ENCODE results near the gene C12orf75. TPM values are rescaled to one million over a fixed set of nuclear protein-coding genes. Genes with fewer than 3 reads are reported as not detected.

The C12orf75 gene
- total and polyA plus RNA-seq, 10 of the 15 experiments (the other 5 are each of a cell fraction or from before 2014, with no cell fraction given) = 40.7 to 411 (median 159) TPM

DNA sequence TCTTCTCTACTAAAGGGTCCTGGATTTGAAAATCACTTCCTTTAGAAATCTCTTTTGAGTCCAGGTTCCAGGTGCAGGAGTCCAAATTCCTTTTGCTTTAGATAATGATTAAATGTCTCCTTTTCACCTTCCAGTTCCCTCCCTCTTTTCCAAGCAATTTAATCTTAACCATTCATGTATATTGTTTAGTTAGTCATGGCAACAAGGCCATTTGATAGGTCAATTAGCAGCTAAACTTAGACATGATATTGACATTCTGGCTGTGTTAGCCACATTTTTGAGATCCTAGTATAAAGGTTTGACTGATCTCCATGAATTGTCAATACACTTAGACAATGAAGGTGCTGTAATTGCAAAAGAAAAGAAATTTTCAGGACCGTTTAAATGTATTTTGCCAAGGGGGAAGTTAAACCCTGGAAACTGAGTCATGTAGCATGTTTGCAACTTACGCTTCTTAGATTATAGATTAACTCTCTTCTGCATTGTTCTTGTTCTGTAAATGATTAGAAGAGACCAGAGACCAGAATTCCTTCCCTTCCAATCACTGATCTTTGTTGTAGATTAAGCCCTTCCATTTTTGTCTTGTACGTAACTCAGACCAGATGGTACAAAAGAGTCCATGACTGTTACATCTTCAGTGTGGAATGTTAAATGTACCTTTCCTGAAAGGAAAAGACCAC lies 12.4 kb upstream of the C12orf75 start:
- in situ Hi-C loops (cut with MboI) (no loop called here), intact Hi-C loops (cut with micrococcal nuclease; ENCODE audit: unreplicated experiment) (no loop called here)
- ATAC-seq (no peak), DNase-seq (ENCODE audit: low read depth, low spot score) (no peak), FAIRE-seq (no peak)
- 79% methylated on average over 3 of the region's 3 CpGs for WGBS (ENCODE audit: insufficient coverage, insufficient replicate concordance, low lambda C conversion rate, missing lambda C conversion rate)
- H3K36me3 ChIP-seq (ENCODE audit: control insufficient read depth in 2 of 2, insufficient read depth in 2 of 2, low read length in 1 of 2) = no peaks in the 10 kb centered on the region; a peak in 1 of 4 replicates
- H3K9ac ChIP-seq (ENCODE audit: control insufficient read depth, insufficient read depth, low read length) = no peak overlapping the region
- ChIA-PET SMC1A (ENCODE audit: uncharacterized antibody, unreplicated experiment) (interaction anchor here (1.0 to 1.2 kb wide), 3 partner anchors 17 to 40 kb away, joined by 3 read pairs; no protein-coding TSS in a partner anchor), CTCF (interaction anchor here (0.7 to 3.5 kb wide), 3 partner anchors 14 to 224 kb away, joined by 3 to 29 read pairs (median 3); partner anchors contain the start of gene C12orf75), POLR2A (interaction anchor here (0.9 kb wide), 1 partner anchor 39 kb away, joined by 7 read pairs; no protein-coding TSS in a partner anchor), RAD21 (ENCODE audit: unreplicated experiment) (interaction anchor here (1.1 kb wide), 1 partner anchor 65 kb away, joined by 4 read pairs; no protein-coding TSS in a partner anchor)
- H3K4me1 ChIP-seq (ENCODE audit: control insufficient read depth, insufficient read depth, low read length) = no peaks in the 10 kb centered on the region
- no peak overlapping the region for H2AFZ ChIP-seq (ENCODE audit: control insufficient read depth, low read depth, low read length)
- no peaks in the 10 kb centered on the region for H4K20me1 ChIP-seq (ENCODE audit: control insufficient read depth, insufficient read depth)
- H3K27me3 ChIP-seq (replicated peaks in 1 of 2; ENCODE audit: control insufficient read depth in 2 of 2, insufficient read depth in 2 of 2, low read length in 1 of 2) = no peaks in the 10 kb centered on the region
- H3K79me2 ChIP-seq (ENCODE audit: control insufficient read depth, insufficient read depth, low read length) = no peaks in the 10 kb centered on the region
- H3K27ac ChIP-seq (ENCODE audit: control insufficient read depth, insufficient read depth) = no peak overlapping the region
- BruUV-seq (replicated peaks) = no TSS peak
- no peak overlapping the region for H3K4me3 ChIP-seq
- no peak overlapping the region for H3K4me2 ChIP-seq (ENCODE audit: control insufficient read depth, insufficient read depth)
- H3K9me3 ChIP-seq (replicated peaks; ENCODE audit: control insufficient read depth, insufficient read depth, low read length) = no peaks in the 10 kb centered on the region; the same call in 1 of the 3 replicates
- TF ChIP-seq, protein P1, sequence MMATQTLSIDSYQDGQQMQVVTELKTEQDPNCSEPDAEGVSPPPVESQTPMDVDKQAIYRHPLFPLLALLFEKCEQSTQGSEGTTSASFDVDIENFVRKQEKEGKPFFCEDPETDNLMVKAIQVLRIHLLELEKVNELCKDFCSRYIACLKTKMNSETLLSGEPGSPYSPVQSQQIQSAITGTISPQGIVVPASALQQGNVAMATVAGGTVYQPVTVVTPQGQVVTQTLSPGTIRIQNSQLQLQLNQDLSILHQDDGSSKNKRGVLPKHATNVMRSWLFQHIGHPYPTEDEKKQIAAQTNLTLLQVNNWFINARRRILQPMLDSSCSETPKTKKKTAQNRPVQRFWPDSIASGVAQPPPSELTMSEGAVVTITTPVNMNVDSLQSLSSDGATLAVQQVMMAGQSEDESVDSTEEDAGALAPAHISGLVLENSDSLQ (IDR thresholded peaks at IDR 0.05) = no peak
- TF ChIP-seq, protein P2, sequence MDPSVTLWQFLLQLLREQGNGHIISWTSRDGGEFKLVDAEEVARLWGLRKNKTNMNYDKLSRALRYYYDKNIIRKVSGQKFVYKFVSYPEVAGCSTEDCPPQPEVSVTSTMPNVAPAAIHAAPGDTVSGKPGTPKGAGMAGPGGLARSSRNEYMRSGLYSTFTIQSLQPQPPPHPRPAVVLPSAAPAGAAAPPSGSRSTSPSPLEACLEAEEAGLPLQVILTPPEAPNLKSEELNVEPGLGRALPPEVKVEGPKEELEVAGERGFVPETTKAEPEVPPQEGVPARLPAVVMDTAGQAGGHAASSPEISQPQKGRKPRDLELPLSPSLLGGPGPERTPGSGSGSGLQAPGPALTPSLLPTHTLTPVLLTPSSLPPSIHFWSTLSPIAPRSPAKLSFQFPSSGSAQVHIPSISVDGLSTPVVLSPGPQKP (IDR thresholded peaks at IDR 0.05; ENCODE audit: low read depth, low read length) = no peak
- TF ChIP-seq HDAC6 (IDR thresholded peaks at IDR 0.05; ENCODE audit: unreplicated experiment) (no peak), PAX5 (IDR thresholded peaks at IDR 0.05; ENCODE audit: borderline replicate concordance, low read depth, low read length) (no peak), SMAD5 (IDR thresholded peaks at IDR 0.05; ENCODE audit: low read depth) (no peak), ETV6 (conservative IDR thresholded peaks at IDR 0.05 in 1 of 2, IDR thresholded peaks at IDR 0.05 in 1 of 2; ENCODE audit: borderline replicate concordance in 1 of 2, low read depth in 1 of 2) (no peak), RELA (IDR thresholded peaks at IDR 0.05; ENCODE audit: borderline replicate concordance, partially characterized antibody) (no peak), CEBPB (IDR thresholded peaks at IDR 0.05; ENCODE audit: borderline replicate concordance in 1 of 2, low read depth in 2 of 2, low read length in 2 of 2) (no peak)
- TF ChIP-seq, protein P3, sequence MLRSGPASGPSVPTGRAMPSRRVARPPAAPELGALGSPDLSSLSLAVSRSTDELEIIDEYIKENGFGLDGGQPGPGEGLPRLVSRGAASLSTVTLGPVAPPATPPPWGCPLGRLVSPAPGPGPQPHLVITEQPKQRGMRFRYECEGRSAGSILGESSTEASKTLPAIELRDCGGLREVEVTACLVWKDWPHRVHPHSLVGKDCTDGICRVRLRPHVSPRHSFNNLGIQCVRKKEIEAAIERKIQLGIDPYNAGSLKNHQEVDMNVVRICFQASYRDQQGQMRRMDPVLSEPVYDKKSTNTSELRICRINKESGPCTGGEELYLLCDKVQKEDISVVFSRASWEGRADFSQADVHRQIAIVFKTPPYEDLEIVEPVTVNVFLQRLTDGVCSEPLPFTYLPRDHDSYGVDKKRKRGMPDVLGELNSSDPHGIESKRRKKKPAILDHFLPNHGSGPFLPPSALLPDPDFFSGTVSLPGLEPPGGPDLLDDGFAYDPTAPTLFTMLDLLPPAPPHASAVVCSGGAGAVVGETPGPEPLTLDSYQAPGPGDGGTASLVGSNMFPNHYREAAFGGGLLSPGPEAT (IDR thresholded peaks at IDR 0.05; ENCODE audit: low read depth) = no peak
- TF ChIP-seq, protein P4, sequence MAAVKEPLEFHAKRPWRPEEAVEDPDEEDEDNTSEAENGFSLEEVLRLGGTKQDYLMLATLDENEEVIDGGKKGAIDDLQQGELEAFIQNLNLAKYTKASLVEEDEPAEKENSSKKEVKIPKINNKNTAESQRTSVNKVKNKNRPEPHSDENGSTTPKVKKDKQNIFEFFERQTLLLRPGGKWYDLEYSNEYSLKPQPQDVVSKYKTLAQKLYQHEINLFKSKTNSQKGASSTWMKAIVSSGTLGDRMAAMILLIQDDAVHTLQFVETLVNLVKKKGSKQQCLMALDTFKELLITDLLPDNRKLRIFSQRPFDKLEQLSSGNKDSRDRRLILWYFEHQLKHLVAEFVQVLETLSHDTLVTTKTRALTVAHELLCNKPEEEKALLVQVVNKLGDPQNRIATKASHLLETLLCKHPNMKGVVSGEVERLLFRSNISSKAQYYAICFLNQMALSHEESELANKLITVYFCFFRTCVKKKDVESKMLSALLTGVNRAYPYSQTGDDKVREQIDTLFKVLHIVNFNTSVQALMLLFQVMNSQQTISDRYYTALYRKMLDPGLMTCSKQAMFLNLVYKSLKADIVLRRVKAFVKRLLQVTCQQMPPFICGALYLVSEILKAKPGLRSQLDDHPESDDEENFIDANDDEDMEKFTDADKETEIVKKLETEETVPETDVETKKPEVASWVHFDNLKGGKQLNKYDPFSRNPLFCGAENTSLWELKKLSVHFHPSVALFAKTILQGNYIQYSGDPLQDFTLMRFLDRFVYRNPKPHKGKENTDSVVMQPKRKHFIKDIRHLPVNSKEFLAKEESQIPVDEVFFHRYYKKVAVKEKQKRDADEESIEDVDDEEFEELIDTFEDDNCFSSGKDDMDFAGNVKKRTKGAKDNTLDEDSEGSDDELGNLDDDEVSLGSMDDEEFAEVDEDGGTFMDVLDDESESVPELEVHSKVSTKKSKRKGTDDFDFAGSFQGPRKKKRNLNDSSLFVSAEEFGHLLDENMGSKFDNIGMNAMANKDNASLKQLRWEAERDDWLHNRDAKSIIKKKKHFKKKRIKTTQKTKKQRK (IDR thresholded peaks at IDR 0.05; ENCODE audit: low read depth, low read length) = no peak
- TF ChIP-seq, protein P5, sequence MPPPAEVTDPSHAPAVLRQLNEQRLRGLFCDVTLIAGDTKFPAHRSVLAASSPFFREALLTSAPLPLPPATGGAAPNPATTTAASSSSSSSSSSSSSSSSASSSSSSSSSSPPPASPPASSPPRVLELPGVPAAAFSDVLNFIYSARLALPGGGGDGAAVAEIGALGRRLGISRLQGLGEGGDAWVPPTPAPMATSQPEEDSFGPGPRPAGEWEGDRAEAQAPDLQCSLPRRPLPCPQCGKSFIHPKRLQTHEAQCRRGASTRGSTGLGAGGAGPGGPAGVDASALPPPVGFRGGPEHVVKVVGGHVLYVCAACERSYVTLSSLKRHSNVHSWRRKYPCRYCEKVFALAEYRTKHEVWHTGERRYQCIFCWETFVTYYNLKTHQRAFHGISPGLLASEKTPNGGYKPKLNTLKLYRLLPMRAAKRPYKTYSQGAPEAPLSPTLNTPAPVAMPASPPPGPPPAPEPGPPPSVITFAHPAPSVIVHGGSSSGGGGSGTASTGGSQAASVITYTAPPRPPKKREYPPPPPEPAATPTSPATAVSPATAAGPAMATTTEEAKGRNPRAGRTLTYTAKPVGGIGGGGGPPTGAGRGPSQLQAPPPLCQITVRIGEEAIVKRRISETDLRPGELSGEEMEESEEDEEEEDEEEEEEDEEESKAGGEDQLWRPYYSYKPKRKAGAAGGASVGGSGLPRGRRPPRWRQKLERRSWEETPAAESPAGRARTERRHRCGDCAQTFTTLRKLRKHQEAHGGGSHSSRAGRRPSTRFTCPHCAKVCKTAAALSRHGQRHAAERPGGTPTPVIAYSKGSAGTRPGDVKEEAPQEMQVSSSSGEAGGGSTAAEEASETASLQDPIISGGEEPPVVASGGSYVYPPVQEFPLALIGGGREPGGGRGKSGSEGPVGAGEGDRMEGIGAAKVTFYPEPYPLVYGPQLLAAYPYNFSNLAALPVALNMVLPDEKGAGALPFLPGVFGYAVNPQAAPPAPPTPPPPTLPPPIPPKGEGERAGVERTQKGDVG (CRISPR knock-in tag; IDR thresholded peaks at IDR 0.05) = no peak
